A549 (cell line): ENCODE data around the gene ARHGAP12. TPM values are rescaled to one million over a fixed set of nuclear protein-coding genes. Genes with fewer than 3 reads are reported as not detected.

Experiments used
- ATAC-seq, 2 experiments: fragments of 200-7000 bp in 1 of 2; fragments of >200 bp in 1 of 2; cut with Nextera tagmentation in 1 of 2; cut with Tn5 transposase in 1 of 2; 3 replicates each; pipeline versions ENCODE4 v1.8.0 to v1.9.1; 2018 to 2020; ENCODE audit warnings: mild to moderate bottlenecking in 1 of 2, moderate library complexity in 1 of 2
- CTCF ChIA-PET: fragments of 300-600 bp; sonication (Branson Sonifier 250); formaldehyde crosslinking; extraction: SDS; loops from one replicate; lab custom pipeline; 2021; ENCODE audit warnings: antibody characterized with exemption, inconsistent platforms; lab: Yijun Ruan, JAX
- POLR2A ChIA-PET: fragments of 350-600 bp; formaldehyde crosslinking; extraction: SDS; loops from one replicate; lab custom pipeline; 2021; ENCODE audit warnings: antibody characterized with exemption, inconsistent platforms; lab: Yijun Ruan, JAX
- DNase-seq, 2 experiments: peaks; one replicate each; pipeline versions ENCODE4 v3.0.0 to v3.0.0-alpha.2; 2011 to 2016; ENCODE audit warnings: low read depth in 1 of 2, low spot score in 1 of 2
- FAIRE-seq: peaks from 2 replicates; lab custom pipeline; 2011; peaks lifted over from hg19 to GRCh38; lab: Jason Lieb, UNC
- H3K27ac ChIP-seq, 2 experiments: fragments of >200 bp; sonication (Bioruptor Twin); formaldehyde crosslinking; 3 replicates each; pipeline ENCODE4 v1.5.1; 2016 to 2017
- H3K4me1 ChIP-seq: fragments of >200 bp; sonication (Bioruptor Twin); formaldehyde crosslinking; 3 replicates; pipeline ENCODE4 v1.6.1; 2016
- H3K4me2 ChIP-seq: fragments of >200 bp; sonication (Bioruptor Twin); formaldehyde crosslinking; 3 replicates; pipeline ENCODE4 v1.6.1; 2016
- H3K4me3 ChIP-seq: fragments of >200 bp; sonication (Bioruptor Twin); formaldehyde crosslinking; 3 replicates; pipeline ENCODE4 v1.5.1; 2016
- H3K9me3 ChIP-seq: fragments of >200 bp; sonication (Bioruptor Twin); formaldehyde crosslinking; 3 replicates; pipeline ENCODE4 v1.6.1; 2016
- ATOH8 ChIP-seq: fragments of 250-450 bp; sonication (Bioruptor Pico); IDR thresholded peaks from 2 replicates; pipeline ENCODE4 v1.5.0; 2020; ENCODE audit warnings: low read depth, mild to moderate bottlenecking, moderate library complexity
- BCL3 ChIP-seq: fragments of >200 bp; sonication (Bioruptor Twin); formaldehyde crosslinking; IDR thresholded peaks from 3 replicates; pipeline ENCODE4 v1.6.1; 2016
- CHD4 ChIP-seq: fragments of 200-600 bp; sonication (generic); IDR thresholded peaks from 2 replicates; pipeline ENCODE4 v1.6.1; 2016; ENCODE audit warnings: antibody characterized with exemption, mild to moderate bottlenecking, borderline replicate concordance
- EHMT2 ChIP-seq: fragments of 200-600 bp; sonication (generic); IDR thresholded peaks from 2 replicates; pipeline ENCODE4 v1.6.1; 2016; ENCODE audit warnings: antibody characterized with exemption, low read depth, mild to moderate bottlenecking, moderate library complexity
- FOSL2 ChIP-seq, 2 experiments: fragments of 450-650 bp in 1 of 2; fragments of >200 bp in 1 of 2; sonication (Bioruptor Twin) in 1 of 2; formaldehyde crosslinking; IDR thresholded peaks; 2 replicates each; pipeline versions ENCODE4 v1.5.0 to v1.6.1; 2016 to 2020; ENCODE audit warnings: mild to moderate bottlenecking in 1 of 2, moderate library complexity in 1 of 2
- HES2 ChIP-seq: fragments of >200 bp; sonication (Bioruptor Twin); formaldehyde crosslinking; IDR thresholded peaks from 2 replicates; pipeline ENCODE4 v1.6.1; 2016
- HMGXB4 ChIP-seq: fragments of 250-450 bp; sonication (Bioruptor Pico); IDR thresholded peaks from 2 replicates; pipeline ENCODE4 v1.5.0; 2021; ENCODE audit warnings: mild to moderate bottlenecking, moderate library complexity, borderline replicate concordance
- JUN ChIP-seq, 2 experiments: fragments of >200 bp; sonication (Bioruptor Twin); formaldehyde crosslinking; IDR thresholded peaks; 2 replicates in 1 of 2; 3 replicates in 1 of 2; pipeline ENCODE4 v1.6.1; 2016 to 2017
- KDM5A ChIP-seq: fragments of 200-600 bp; sonication (generic); IDR thresholded peaks from 2 replicates; pipeline ENCODE4 v1.6.1; 2016; ENCODE audit warnings: antibody characterized with exemption, mild to moderate bottlenecking
- MAFK ChIP-seq: fragments of 450-650 bp; IDR thresholded peaks from 2 replicates; pipeline ENCODE4 v1.6.1; 2014; ENCODE audit not compliant: partially characterized antibody
- MAX ChIP-seq: IDR thresholded peaks from 2 replicates; pipeline ENCODE4 v1.6.1; 2012
- MAZ ChIP-seq: fragments of 150-350 bp; IDR thresholded peaks from 2 replicates; pipeline ENCODE4 v1.6.1; 2014; ENCODE audit warnings: antibody characterized with exemption, low read depth, low read length, borderline replicate concordance
- RARB ChIP-seq: fragments of 250-450 bp; sonication (Bioruptor Pico); IDR thresholded peaks from 2 replicates; pipeline ENCODE4 v1.8.0; 2021; ENCODE audit warnings: mild to moderate bottlenecking, moderate library complexity
- RFX5 ChIP-seq: fragments of 450-650 bp; IDR thresholded peaks from 2 replicates; pipeline ENCODE4 v1.7.1; 2014; ENCODE audit warnings: antibody characterized with exemption, mild to moderate bottlenecking, moderate library complexity
- ZC3H11A ChIP-seq: fragments of 450-650 bp; IDR thresholded peaks from 2 replicates; pipeline ENCODE4 v1.6.1; 2014; ENCODE audit warnings: antibody characterized with exemption, mild to moderate bottlenecking
- WGBS: methylation state at CpG from one replicate; pipeline ENCODE4 v1.1.6; 2017; ENCODE audit errors: missing lambda C conversion rate; 5-methylcytosine and 5-hydroxymethylcytosine counted together
- polyA plus RNA-seq, 4 experiments: library from polyadenylated mRNA; depleted of rRNA in 3 of 4; stranded (reverse); fragments of >200 nt; fragmentation: RNase III in 1 of 4; extraction: RNeasy Plus Mini Kit Qiagen cat#74134 plus additional on column Dnase treatment in 1 of 4; gene quantifications; 2 replicates in 3 of 4; 3 replicates in 1 of 4; pipeline ENCODE4 v1.2.3, GENCODE V29; 2011 to 2017

The ARHGAP12 gene
- polyA plus RNA-seq, 2 of the 4 experiments (the other 2 are of a cell fraction) = 22.1 to 49.3 TPM

DNA sequence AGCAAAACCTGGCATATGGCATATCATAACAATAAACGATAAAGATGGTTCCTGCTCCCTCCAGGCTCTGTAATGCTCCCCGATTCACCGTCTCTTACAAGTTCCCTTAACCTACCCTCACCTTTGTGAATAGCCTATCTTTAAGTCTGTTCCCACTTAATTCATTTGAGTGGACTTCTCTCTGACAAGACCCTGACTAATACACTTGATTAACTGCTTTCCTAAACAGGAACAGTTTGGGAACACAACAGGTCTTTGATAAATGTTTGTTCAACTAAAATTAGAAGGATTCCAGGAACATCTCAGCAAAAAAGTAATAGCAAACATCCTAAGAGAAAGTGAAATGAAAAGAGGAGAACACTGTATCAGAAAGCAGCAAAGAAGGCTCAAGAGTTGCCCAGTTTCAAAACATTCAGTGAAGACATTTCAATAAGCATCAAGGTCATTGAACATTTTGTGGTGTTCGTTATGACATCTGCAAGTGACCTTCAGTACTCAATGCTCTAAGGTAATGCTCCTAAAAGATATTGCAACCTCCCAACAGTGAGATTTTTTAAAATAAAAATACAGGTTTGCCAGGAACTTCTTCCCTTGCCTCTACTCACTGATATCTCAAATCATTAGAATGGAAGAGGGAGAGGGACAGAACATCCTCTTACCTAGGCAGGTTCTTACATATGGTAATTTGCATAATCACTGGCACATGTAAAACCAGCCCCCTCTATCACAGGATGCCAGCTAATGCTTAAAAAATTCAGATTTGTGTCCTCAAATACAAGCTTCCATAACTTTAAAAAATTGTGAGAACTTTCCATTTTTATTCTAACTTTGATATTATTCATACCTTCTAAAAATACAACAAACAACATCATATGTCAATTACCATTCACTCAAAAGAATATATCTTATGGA is 11.4 kb upstream of the ARHGAP12 start:
- peak; percentile 61 for FAIRE-seq
- Histone ChIP-seq H3K9me3 (no peaks in the 10 kb centered on the region), H3K27ac (peak overlapping the region; percentile 74 to 92), H3K4me1 (peaks cover 84% of the 10 kb centered on the region), H3K4me3 (no peak overlapping the region), H3K4me2 (peak overlapping the region; percentile 72)
- no peak for DNase-seq
- ChIA-PET POLR2A (interaction anchor here (0.6 to 1.8 kb wide), 5 partner anchors 10 to 207 kb away, joined by 3 to 11 read pairs (median 6); partner anchors contain the start of gene ARHGAP12), CTCF (interaction anchor here (1.5 to 11.3 kb wide), 2 partner anchors 8 to 79 kb away, joined by 4 to 136 read pairs; no protein-coding TSS in a partner anchor)
- WGBS = 28% methylated on average over 4 of the region's 4 CpGs
- TF ChIP-seq CHD4 (no peak), MAFK (no peak), HES2 (no peak), RARB (CRISPR knock-in tag) (no peak), MAZ (no peak), HMGXB4 (CRISPR knock-in tag) (no peak), ATOH8 (CRISPR knock-in tag) (no peak), BCL3 (no peak), FOSL2 (IDR thresholded peaks at IDR 0.05) (no peak), FOSL2 (CRISPR knock-in tag; IDR thresholded peaks at IDR 0.05) (no peak), EHMT2 (no peak), RFX5 (no peak), ZC3H11A (no peak), KDM5A (no peak)
- ATAC-seq = 0 out of 6 replicates have a peak, but pooled peaks of 1 of the 2 experiments have one; percentile 8

GRCh38 chr10:31937371-31937770 is 8.7 kb upstream of the ARHGAP12 start:
- FAIRE-seq (no peak), DNase-seq (peak in 1 of 2 experiments; percentile 58), ATAC-seq (peak in 1 of 2 experiments; percentile 22; a peak in 3 of 6 replicates)
- H3K4me1 ChIP-seq = peaks cover 68% of the 10 kb centered on the region
- H3K9me3 ChIP-seq = no peaks in the 10 kb centered on the region
- CTCF ChIA-PET = interaction anchor here (1.4 to 1.8 kb wide), 2 partner anchors 13 to 75 kb away, joined by 4 to 6 read pairs; no protein-coding TSS in a partner anchor
- H3K4me2 ChIP-seq = peak overlapping the region; percentile 77
- TF ChIP-seq MAFK = no peak
- TF ChIP-seq ATOH8 (CRISPR knock-in tag) = 0 out of 2 replicates have a peak, but pooled peaks have one; percentile 19
- peak; percentile 51; the same call in 1 of the 2 replicates for TF ChIP-seq MAX
- 0 out of 5 replicates have a peak, but pooled peaks of 1 of the 2 experiments have one; percentile 22 for TF ChIP-seq JUN (IDR thresholded peaks at IDR 0.05)
- H3K4me3 ChIP-seq = peak overlapping the region; percentile 14; the same call in 2 of the 3 replicates
- POLR2A ChIA-PET = interaction anchor here (0.6 kb wide), 1 partner anchor 8 kb away, joined by 3 read pairs; the partner anchor contains the start of gene ARHGAP12
- WGBS = 3% methylated on average over 9 of the region's 9 CpGs
- H3K27ac ChIP-seq = peak overlapping the region; percentile 74 to 89
